Endothelial cell (in vitro differentiated cells): Measurements from ENCODE around the gene GPALPP1. TPM values are rescaled to one million over a fixed set of nuclear protein-coding genes. Genes with fewer than 3 reads are reported as not detected.

ENCODE experiments used
- DNase-seq: peaks from one replicate; pipeline ENCODE4 v3.0.0; 2021; ENCODE audit warnings: low spot score
- H3K27ac Mint-ChIP-seq: one replicate; pipeline ENCODE4 v1.8.0; 2021; ENCODE audit warnings: mixed read lengths, inconsistent platforms; ENCODE audit not compliant: unreplicated experiment
- H3K27me3 Mint-ChIP-seq: one replicate; pipeline ENCODE4 v1.8.0; 2021; ENCODE audit warnings: mild to moderate bottlenecking, moderate library complexity, mixed read lengths, inconsistent platforms; ENCODE audit not compliant: unreplicated experiment
- H3K36me3 Mint-ChIP-seq: one replicate; pipeline ENCODE4 v1.8.0; 2021; ENCODE audit warnings: mild to moderate bottlenecking, low read depth, mixed read lengths, inconsistent platforms; ENCODE audit not compliant: unreplicated experiment
- H3K4me1 Mint-ChIP-seq: one replicate; pipeline ENCODE4 v1.8.0; 2021; ENCODE audit warnings: mild to moderate bottlenecking, mixed read lengths, inconsistent platforms; ENCODE audit not compliant: unreplicated experiment
- H3K4me3 Mint-ChIP-seq: one replicate; pipeline ENCODE4 v1.8.0; 2021; ENCODE audit warnings: mild to moderate bottlenecking, mixed read lengths, inconsistent platforms; ENCODE audit not compliant: unreplicated experiment
- H3K9me3 Mint-ChIP-seq: one replicate; pipeline ENCODE4 v1.8.0; 2021; ENCODE audit warnings: mixed read lengths, inconsistent platforms; ENCODE audit not compliant: unreplicated experiment
- total RNA-seq: library from RNA; stranded (reverse); fragmentation: NEBNext Ultra II Directional; extraction: Animal tissue kit (Norgen Biotek cat#: 25700); gene quantifications from one replicate; pipeline ENCODE4 v1.2.1, GENCODE V29; 2021; ENCODE audit not compliant: unreplicated experiment
- TF ChIP-seq, protein P1 (sequence below): fragments of 200-600 bp; sonication (generic); IDR thresholded peaks from one replicate; pipeline ENCODE4 v1.5.0; 2021; ENCODE audit warnings: antibody characterized with exemption; ENCODE audit not compliant: unreplicated experiment

The GPALPP1 gene
- total RNA-seq, 1 donor from 2014 or later: 26.1 TPM

DNA sequence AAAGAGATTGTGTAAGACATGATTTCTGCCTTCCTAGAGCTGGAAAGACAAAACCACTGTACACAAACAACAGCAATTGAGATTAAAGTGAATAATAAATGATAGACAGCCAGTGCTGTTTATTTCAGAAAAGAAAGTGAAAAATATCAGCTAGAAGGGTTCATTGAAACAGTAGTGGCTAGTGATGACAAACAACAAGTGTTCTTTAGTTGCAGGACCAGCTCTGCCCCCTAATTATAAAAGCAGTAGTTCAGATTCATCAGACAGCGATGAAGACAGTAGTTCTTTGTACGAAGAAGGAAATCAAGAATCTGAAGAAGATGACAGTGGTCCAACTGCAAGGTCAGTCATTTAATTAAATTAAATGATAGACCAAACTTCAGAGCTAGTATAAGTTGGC, 14.8 kb downstream of the GPALPP1 start:
- Mint-ChIP-seq H3K36me3 (peaks cover 15% of the 10 kb centered on the region), H3K4me1 (no peaks in the 10 kb centered on the region), H3K27me3 (no peaks in the 10 kb centered on the region), H3K4me3 (no peak overlapping the region), H3K27ac (no peak overlapping the region), H3K9me3 (no peaks in the 10 kb centered on the region)
- DNase-seq: no peak
- TF ChIP-seq, protein P1, sequence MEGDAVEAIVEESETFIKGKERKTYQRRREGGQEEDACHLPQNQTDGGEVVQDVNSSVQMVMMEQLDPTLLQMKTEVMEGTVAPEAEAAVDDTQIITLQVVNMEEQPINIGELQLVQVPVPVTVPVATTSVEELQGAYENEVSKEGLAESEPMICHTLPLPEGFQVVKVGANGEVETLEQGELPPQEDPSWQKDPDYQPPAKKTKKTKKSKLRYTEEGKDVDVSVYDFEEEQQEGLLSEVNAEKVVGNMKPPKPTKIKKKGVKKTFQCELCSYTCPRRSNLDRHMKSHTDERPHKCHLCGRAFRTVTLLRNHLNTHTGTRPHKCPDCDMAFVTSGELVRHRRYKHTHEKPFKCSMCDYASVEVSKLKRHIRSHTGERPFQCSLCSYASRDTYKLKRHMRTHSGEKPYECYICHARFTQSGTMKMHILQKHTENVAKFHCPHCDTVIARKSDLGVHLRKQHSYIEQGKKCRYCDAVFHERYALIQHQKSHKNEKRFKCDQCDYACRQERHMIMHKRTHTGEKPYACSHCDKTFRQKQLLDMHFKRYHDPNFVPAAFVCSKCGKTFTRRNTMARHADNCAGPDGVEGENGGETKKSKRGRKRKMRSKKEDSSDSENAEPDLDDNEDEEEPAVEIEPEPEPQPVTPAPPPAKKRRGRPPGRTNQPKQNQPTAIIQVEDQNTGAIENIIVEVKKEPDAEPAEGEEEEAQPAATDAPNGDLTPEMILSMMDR: no peak

DNA sequence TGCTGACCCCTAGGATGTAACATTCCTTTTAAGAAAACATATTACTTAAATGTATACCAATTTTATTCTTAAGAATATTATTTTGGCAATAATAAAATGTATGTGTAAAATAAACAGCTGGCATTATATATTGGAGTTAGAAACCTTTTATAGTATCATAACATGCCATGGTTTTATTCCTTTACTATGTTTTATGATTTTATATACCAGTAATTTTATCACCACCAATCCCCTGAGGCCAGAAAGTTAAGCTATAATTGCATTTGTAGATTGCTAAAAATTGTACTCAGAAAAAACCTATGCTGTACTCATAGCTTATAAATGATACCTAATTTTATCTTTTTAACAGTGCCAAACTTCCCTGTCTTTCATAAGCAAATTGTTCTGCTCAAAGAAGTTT, 17.9 kb downstream of the GPALPP1 start:
- Mint-ChIP-seq H3K4me3 (no peak overlapping the region), H3K36me3 (peaks cover 28% of the 10 kb centered on the region), H3K4me1 (no peaks in the 10 kb centered on the region), H3K9me3 (no peaks in the 10 kb centered on the region), H3K27ac (no peak overlapping the region), H3K27me3 (peaks cover 2% of the 10 kb centered on the region)
- no peak for DNase-seq
- TF ChIP-seq, protein P1: no peak

DNA sequence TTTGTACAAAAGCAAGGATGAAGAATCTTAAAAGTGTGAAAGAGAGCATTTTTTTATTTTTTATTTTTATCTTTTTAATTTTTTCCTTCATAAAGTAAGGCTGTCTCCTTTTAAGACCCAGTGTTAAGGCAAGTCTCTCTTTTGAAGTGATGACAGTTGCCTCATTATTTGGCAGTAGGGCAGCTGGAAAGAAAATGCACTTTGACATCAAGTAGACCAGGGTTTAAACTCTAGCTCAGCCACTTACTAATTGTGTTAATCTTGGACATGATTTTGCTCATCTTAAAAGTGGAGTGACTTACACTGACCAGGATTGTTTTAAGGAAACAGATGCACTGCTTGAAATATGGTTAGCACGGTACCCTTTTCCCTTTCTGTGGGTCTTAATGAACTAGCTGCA, 18.5 kb downstream of the GPALPP1 start:
- TF ChIP-seq, protein P1: no peak
- DNase-seq: no peak
- H3K27me3 Mint-ChIP-seq: peaks cover 2% of the 10 kb centered on the region
- H3K4me1 Mint-ChIP-seq: no peaks in the 10 kb centered on the region
- no peaks in the 10 kb centered on the region for H3K9me3 Mint-ChIP-seq
- no peak overlapping the region for H3K4me3 Mint-ChIP-seq
- no peak overlapping the region for H3K27ac Mint-ChIP-seq
- H3K36me3 Mint-ChIP-seq: peaks cover 22% of the 10 kb centered on the region

DNA sequence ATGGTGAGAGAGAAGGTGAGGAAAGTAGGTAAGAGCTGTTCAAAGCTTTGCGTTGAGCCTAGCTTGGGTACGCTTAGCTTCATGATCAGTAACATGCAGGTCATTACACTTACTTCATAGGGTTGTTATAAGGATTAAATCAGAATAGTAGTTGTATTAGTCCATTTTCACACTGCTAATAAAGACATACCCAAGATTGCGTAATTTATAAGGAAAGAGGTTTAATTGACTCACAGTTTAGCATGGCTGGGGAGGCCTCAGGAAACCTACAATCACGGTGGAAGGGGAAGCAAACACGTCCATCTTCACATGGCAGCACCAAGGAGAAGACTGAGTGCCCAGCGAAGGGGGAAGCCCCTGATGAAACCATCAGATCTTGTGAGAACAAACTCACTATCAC, 21.9 kb downstream of the GPALPP1 start:
- no peak for DNase-seq
- H3K4me1 Mint-ChIP-seq: no peaks in the 10 kb centered on the region
- peaks cover 2% of the 10 kb centered on the region for H3K27me3 Mint-ChIP-seq
- no peak overlapping the region for H3K4me3 Mint-ChIP-seq
- no peaks in the 10 kb centered on the region for H3K9me3 Mint-ChIP-seq
- TF ChIP-seq, protein P1: no peak
- peaks cover 24% of the 10 kb centered on the region for H3K36me3 Mint-ChIP-seq
- no peak overlapping the region for H3K27ac Mint-ChIP-seq

DNA sequence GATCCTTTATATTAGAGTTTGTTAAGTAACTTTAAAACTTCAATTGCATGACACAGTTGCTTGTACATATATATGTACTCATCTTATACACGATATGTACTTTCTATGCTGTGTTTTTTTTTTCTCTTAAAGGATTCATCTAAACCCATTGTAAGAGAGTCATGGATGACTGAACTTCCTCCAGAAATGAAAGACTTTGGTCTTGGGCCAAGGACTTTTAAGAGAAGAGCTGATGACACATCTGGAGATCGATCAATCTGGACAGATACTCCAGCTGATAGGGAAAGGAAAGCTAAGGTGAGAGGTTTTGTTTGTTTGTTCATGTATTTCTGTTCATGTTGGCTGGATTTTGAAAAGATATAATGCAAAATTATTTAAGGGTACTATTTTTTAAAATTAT, 26.0 kb downstream of the GPALPP1 start:
- DNase-seq: no peak
- TF ChIP-seq, protein P1: no peak
- Mint-ChIP-seq H3K4me3 (no peak overlapping the region), H3K27ac (no peak overlapping the region), H3K4me1 (no peaks in the 10 kb centered on the region), H3K36me3 (peaks cover 14% of the 10 kb centered on the region), H3K27me3 (peaks cover 2% of the 10 kb centered on the region), H3K9me3 (no peaks in the 10 kb centered on the region)
